Neural progenitor cell (in vitro differentiated cells): ENCODE results near the gene TNIP1. TPM values are rescaled to one million over a fixed set of nuclear protein-coding genes. Genes with fewer than 3 reads are reported as not detected.

Experiments used
- DNase-seq: peaks from one replicate; pipeline ENCODE4 v3.0.0-alpha.2; 2016; ENCODE audit warnings: low spot score
- H2AFZ ChIP-seq: fragments of 200-600 bp; sonication (generic); replicated peaks from 2 replicates; pipeline ENCODE4 v1.6.1; 2016; ENCODE audit warnings: antibody characterized with exemption
- H3F3A ChIP-seq: fragments of 200-600 bp; sonication (generic); 2 replicates; pipeline ENCODE4 v1.6.1; 2016; ENCODE audit warnings: antibody characterized with exemption, low read depth
- H3K27ac ChIP-seq: fragments of 200-600 bp; sonication (generic); 2 replicates; pipeline ENCODE4 v1.5.1; 2016; ENCODE audit warnings: mild to moderate bottlenecking
- H3K27me3 ChIP-seq: fragments of 200-600 bp; sonication (generic); 2 replicates; pipeline ENCODE4 v1.6.1; 2016; ENCODE audit warnings: mild to moderate bottlenecking, moderate library complexity
- H3K36me3 ChIP-seq: fragments of 200-600 bp; sonication (generic); 2 replicates; pipeline ENCODE4 v1.5.1; 2016
- H3K4me1 ChIP-seq: fragments of 200-600 bp; sonication (generic); 2 replicates; pipeline ENCODE4 v1.6.1; 2016; ENCODE audit warnings: mixed run types
- H3K4me2 ChIP-seq: fragments of 200-600 bp; sonication (generic); 2 replicates; pipeline ENCODE4 v1.6.1; 2016
- H3K4me3 ChIP-seq: fragments of 200-600 bp; sonication (generic); 2 replicates; pipeline ENCODE4 v1.5.1; 2016
- H3K79me2 ChIP-seq: fragments of 200-600 bp; sonication (generic); 2 replicates; pipeline ENCODE4 v1.6.1; 2016; ENCODE audit warnings: low read depth
- H3K9ac ChIP-seq: fragments of 200-600 bp; sonication (generic); 2 replicates; pipeline ENCODE4 v1.6.1; 2016
- H3K9me3 ChIP-seq: fragments of 200-600 bp; sonication (generic); 2 replicates; pipeline ENCODE4 v1.5.1; 2016; ENCODE audit warnings: low read depth
- H4K20me1 ChIP-seq: fragments of 200-600 bp; sonication (generic); 2 replicates; pipeline ENCODE4 v1.6.1; 2016; ENCODE audit warnings: low read depth
- H3K27ac Mint-ChIP-seq: 3 replicates; pipeline ENCODE4 v1.8.0; 2021; ENCODE audit warnings: mixed read lengths
- H3K27me3 Mint-ChIP-seq: 2 replicates; pipeline ENCODE4 v1.8.0; 2022; ENCODE audit warnings: low read depth, mild to moderate bottlenecking, inconsistent platforms, moderate library complexity, mixed read lengths; ENCODE audit not compliant: insufficient read depth
- H3K36me3 Mint-ChIP-seq: 3 replicates; pipeline ENCODE4 v1.8.0; 2021; ENCODE audit warnings: mixed read lengths
- H3K4me1 Mint-ChIP-seq: 3 replicates; pipeline ENCODE4 v1.8.0; 2021; ENCODE audit warnings: mixed read lengths
- H3K4me3 Mint-ChIP-seq: 3 replicates; pipeline ENCODE4 v1.8.0; 2021; ENCODE audit warnings: mild to moderate bottlenecking, moderate library complexity, mixed read lengths
- H3K9me3 Mint-ChIP-seq: 3 replicates; pipeline ENCODE4 v1.8.0; 2020; ENCODE audit warnings: mixed read lengths
- CTCF ChIP-seq: fragments of 200-600 bp; sonication (generic); IDR thresholded peaks from 2 replicates; pipeline ENCODE4 v1.5.1; 2017; ENCODE audit warnings: antibody characterized with exemption, mild to moderate bottlenecking
- EZH2 ChIP-seq: fragments of 200-600 bp; sonication (generic); IDR thresholded peaks from 2 replicates; pipeline ENCODE4 v1.6.1; 2017; ENCODE audit warnings: antibody characterized with exemption, mild to moderate bottlenecking, moderate library complexity
- EZH2phosphoT487 ChIP-seq: fragments of 200-600 bp; sonication (generic); IDR thresholded peaks from 2 replicates; pipeline ENCODE4 v1.6.1; 2017; ENCODE audit warnings: antibody characterized with exemption
- total RNA-seq: library from RNA; depleted of rRNA; stranded (reverse); fragments of >200 nt; gene quantifications from 2 replicates; pipeline ENCODE4 v1.2.3, GENCODE V29; 2015; ENCODE audit warnings: low replicate concordance

The TNIP1 gene
- total RNA-seq, 1 donor from 2014 or later, result 33.5 TPM

DNA sequence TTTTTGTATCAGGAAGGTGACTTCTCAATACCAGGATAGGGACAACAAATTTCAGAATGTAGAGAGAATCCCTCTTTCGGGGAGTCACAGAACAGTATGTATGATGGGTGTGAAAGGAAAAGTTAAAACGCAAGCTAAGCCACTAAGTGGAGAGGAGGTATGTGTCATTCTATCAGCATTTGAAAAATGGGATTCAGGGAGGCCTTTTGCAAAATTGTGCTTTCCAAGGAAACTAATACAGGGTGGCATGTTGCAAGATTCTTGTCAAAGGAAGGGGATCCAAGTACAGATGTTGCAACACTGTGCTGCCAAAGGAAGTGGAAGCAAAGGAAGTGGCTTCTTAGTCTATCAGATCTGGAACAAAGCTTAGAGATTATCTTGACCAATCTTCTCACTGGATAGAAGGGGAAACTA, 12.6 kb upstream of the TNIP1 start:
- H3K9me3 ChIP-seq, result no peaks in the 10 kb centered on the region
- H3K4me1 ChIP-seq, result peaks cover 5% of the 10 kb centered on the region
- H3K27me3 Mint-ChIP-seq, result peaks cover 12% of the 10 kb centered on the region
- no peaks in the 10 kb centered on the region for H3K27me3 ChIP-seq
- H3K9ac ChIP-seq, result no peak overlapping the region
- H4K20me1 ChIP-seq, result no peaks in the 10 kb centered on the region
- H2AFZ ChIP-seq, result no peak overlapping the region
- H3K79me2 ChIP-seq, result no peaks in the 10 kb centered on the region
- no peak overlapping the region for H3K27ac Mint-ChIP-seq
- no peak for TF ChIP-seq EZH2phosphoT487
- no peak for TF ChIP-seq EZH2
- TF ChIP-seq CTCF, result no peak
- no peaks in the 10 kb centered on the region for H3K9me3 Mint-ChIP-seq
- no peaks in the 10 kb centered on the region for H3F3A ChIP-seq
- no peak overlapping the region for H3K4me3 Mint-ChIP-seq
- no peak overlapping the region for H3K27ac ChIP-seq
- H3K36me3 Mint-ChIP-seq, result no peaks in the 10 kb centered on the region
- DNase-seq, result no peak
- no peaks in the 10 kb centered on the region for H3K36me3 ChIP-seq
- no peak overlapping the region for H3K4me3 ChIP-seq
- no peak overlapping the region for H3K4me2 ChIP-seq
- H3K4me1 Mint-ChIP-seq, result peaks cover 22% of the 10 kb centered on the region

- no peak overlapping the region for H3K4me2 ChIP-seq
- no peak for DNase-seq
- no peak overlapping the region for H3K4me3 Mint-ChIP-seq
- H3K27ac Mint-ChIP-seq, result peak overlapping the region; percentile 19
- TF ChIP-seq CTCF (no peak), EZH2 (no peak), EZH2phosphoT487 (no peak)
- H4K20me1 ChIP-seq, result no peaks in the 10 kb centered on the region
- H3K4me3 ChIP-seq, result no peak overlapping the region
- no peaks in the 10 kb centered on the region for H3K27me3 ChIP-seq
- H3K27ac ChIP-seq, result no peak overlapping the region
- H3K9me3 Mint-ChIP-seq, result no peaks in the 10 kb centered on the region
- H3K4me1 Mint-ChIP-seq, result peaks cover 22% of the 10 kb centered on the region
- peaks cover 5% of the 10 kb centered on the region for H3K4me1 ChIP-seq
- no peak overlapping the region for H2AFZ ChIP-seq
- H3K27me3 Mint-ChIP-seq, result peaks cover 12% of the 10 kb centered on the region
- H3K9me3 ChIP-seq, result no peaks in the 10 kb centered on the region
- H3K36me3 Mint-ChIP-seq, result no peaks in the 10 kb centered on the region
- no peaks in the 10 kb centered on the region for H3K36me3 ChIP-seq
- H3K79me2 ChIP-seq, result no peaks in the 10 kb centered on the region
- no peaks in the 10 kb centered on the region for H3F3A ChIP-seq
- no peak overlapping the region for H3K9ac ChIP-seq
Measured at GRCh38 chr5:151092762-151093161, 11.9 kb upstream of the TNIP1 start.

DNA sequence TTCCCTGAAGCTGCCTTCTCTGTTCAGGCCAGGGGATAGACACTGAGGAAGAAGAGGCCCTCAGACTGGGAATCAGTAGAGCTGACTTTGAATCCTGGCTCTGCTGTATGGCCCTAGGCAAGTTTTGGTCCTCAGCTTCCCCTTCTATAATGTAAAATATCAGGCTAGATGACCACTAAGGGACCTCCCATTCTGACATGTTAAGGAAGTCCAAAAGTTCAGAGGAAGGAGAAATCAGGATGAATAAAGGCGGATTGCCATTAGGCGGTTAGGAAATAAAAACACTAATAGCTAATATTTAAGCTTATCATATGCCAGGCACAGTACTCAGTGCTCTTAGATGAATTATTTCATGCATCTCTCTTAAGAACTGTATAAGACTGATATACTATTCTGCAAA, 8.9 kb upstream of the TNIP1 start:
- Histone ChIP-seq H3K4me1 (no peaks in the 10 kb centered on the region), H3K4me2 (no peak overlapping the region), H3K9me3 (no peaks in the 10 kb centered on the region), H3K27me3 (no peaks in the 10 kb centered on the region), H3K27ac (no peak overlapping the region), H3K36me3 (no peaks in the 10 kb centered on the region), H3K79me2 (no peaks in the 10 kb centered on the region), H4K20me1 (no peaks in the 10 kb centered on the region), H3K9ac (no peak overlapping the region), H2AFZ (no peak overlapping the region), H3K4me3 (no peak overlapping the region), H3F3A (no peaks in the 10 kb centered on the region)
- no peaks in the 10 kb centered on the region for H3K9me3 Mint-ChIP-seq
- no peak for TF ChIP-seq CTCF
- no peak for TF ChIP-seq EZH2
- TF ChIP-seq EZH2phosphoT487, result no peak
- H3K27ac Mint-ChIP-seq, result no peak overlapping the region
- H3K4me3 Mint-ChIP-seq, result no peak overlapping the region
- DNase-seq, result no peak
- H3K4me1 Mint-ChIP-seq, result peaks cover 7% of the 10 kb centered on the region
- peaks cover 5% of the 10 kb centered on the region for H3K27me3 Mint-ChIP-seq
- H3K36me3 Mint-ChIP-seq, result no peaks in the 10 kb centered on the region

- H3K4me1 ChIP-seq, result no peaks in the 10 kb centered on the region
- Mint-ChIP-seq H3K9me3 (no peaks in the 10 kb centered on the region), H3K4me3 (no peak overlapping the region), H3K27ac (no peak overlapping the region), H3K27me3 (peaks cover 3% of the 10 kb centered on the region), H3K4me1 (peaks cover under 1% of the 10 kb centered on the region), H3K36me3 (no peaks in the 10 kb centered on the region)
- H3K9me3 ChIP-seq, result no peaks in the 10 kb centered on the region
- no peaks in the 10 kb centered on the region for H3K27me3 ChIP-seq
- H3K79me2 ChIP-seq, result no peaks in the 10 kb centered on the region
- no peak for TF ChIP-seq EZH2phosphoT487
- no peak for TF ChIP-seq CTCF
- TF ChIP-seq EZH2, result no peak
- no peaks in the 10 kb centered on the region for H3F3A ChIP-seq
- H3K4me3 ChIP-seq, result no peak overlapping the region
- no peak overlapping the region for H3K9ac ChIP-seq
- no peaks in the 10 kb centered on the region for H3K36me3 ChIP-seq
- no peak overlapping the region for H3K27ac ChIP-seq
- DNase-seq, result no peak
- H4K20me1 ChIP-seq, result no peaks in the 10 kb centered on the region
- H2AFZ ChIP-seq, result no peak overlapping the region
- no peak overlapping the region for H3K4me2 ChIP-seq
Measured at GRCh38 chr5:151088986-151089385, 8.2 kb upstream of the TNIP1 start.
